GM11168 (cell line): Measurements from ENCODE around the gene ARMC2.

Source experiments
- in situ Hi-C: fragments of 300-500 bp; cut with MboI; formaldehyde crosslinking; loops from one replicate; pipeline ENCODE4 v1.12.0; 2022; ENCODE audit warnings: low sequenced_read_pairs; ENCODE audit not compliant: unreplicated experiment

ARMC2 gene

GRCh38 chr6:108947114-108947854 lies 99.1 kb downstream of the ARMC2 start:
- in situ Hi-C loops: no loop called here

GRCh38 chr6:108948181-108948661 lies 100.0 kb downstream of the ARMC2 start:
- in situ Hi-C loops: no loop called here

GRCh38 chr6:108951351-108951953 lies 103.2 kb downstream of the ARMC2 start:
- in situ Hi-C loops: no loop called here

GRCh38 chr6:108952776-108953486 lies 104.7 kb downstream of the ARMC2 start:
- in situ Hi-C loops: no loop called here

- in situ Hi-C loops: no loop called here
Measured at GRCh38 chr6:108953681-108954080, 105.5 kb downstream of the ARMC2 start.

GRCh38 chr6:108955329-108955949 lies 107.2 kb downstream of the ARMC2 start:
- in situ Hi-C loops: no loop called here

GRCh38 chr6:108957221-108957620 lies 109.0 kb downstream of the ARMC2 start:
- in situ Hi-C loops: no loop called here

GRCh38 chr6:108958900-108959770 lies 110.9 kb downstream of the ARMC2 start:
- in situ Hi-C loops: no loop called here

GRCh38 chr6:108959972-108960582 lies 111.9 kb downstream of the ARMC2 start:
- in situ Hi-C loops: no loop called here

- in situ Hi-C loops: no loop called here
Measured at GRCh38 chr6:108960601-108961000, 112.4 kb downstream of the ARMC2 start.

- in situ Hi-C loops: no loop called here
Measured at GRCh38 chr6:108961077-108961476, 112.9 kb downstream of the ARMC2 start.

GRCh38 chr6:108961985-108962384 lies 113.8 kb downstream of the ARMC2 start:
- in situ Hi-C loops: no loop called here

GRCh38 chr6:108966251-108966650 lies 118.0 kb downstream of the ARMC2 start:
- in situ Hi-C loops: no loop called here

- in situ Hi-C loops: no loop called here
Measured at GRCh38 chr6:108966855-108967755, 118.9 kb downstream of the ARMC2 start.

GRCh38 chr6:108968325-108969316 lies 120.4 kb downstream of the ARMC2 start:
- in situ Hi-C loops: no loop called here

- in situ Hi-C loops: no loop called here
Measured at GRCh38 chr6:108969776-108970175, 121.6 kb downstream of the ARMC2 start.

GRCh38 chr6:108974201-108974600 lies 126.0 kb downstream of the ARMC2 start:
- in situ Hi-C loops: no loop called here
